ENCODE results near the gene NGRN. TPM values are rescaled to one million over a fixed set of nuclear protein-coding genes. Genes with fewer than 3 reads are reported as not detected.
"Not testable (repeated sequence)": the region's sequence is repeated elsewhere in the genome, so short reads cannot be mapped to it uniquely, and the experiment has no call there.

Gene NGRN
- total and polyA plus RNA-seq, 2 experiments from 2014 or later: 99.5 to 122 TPM

DNA sequence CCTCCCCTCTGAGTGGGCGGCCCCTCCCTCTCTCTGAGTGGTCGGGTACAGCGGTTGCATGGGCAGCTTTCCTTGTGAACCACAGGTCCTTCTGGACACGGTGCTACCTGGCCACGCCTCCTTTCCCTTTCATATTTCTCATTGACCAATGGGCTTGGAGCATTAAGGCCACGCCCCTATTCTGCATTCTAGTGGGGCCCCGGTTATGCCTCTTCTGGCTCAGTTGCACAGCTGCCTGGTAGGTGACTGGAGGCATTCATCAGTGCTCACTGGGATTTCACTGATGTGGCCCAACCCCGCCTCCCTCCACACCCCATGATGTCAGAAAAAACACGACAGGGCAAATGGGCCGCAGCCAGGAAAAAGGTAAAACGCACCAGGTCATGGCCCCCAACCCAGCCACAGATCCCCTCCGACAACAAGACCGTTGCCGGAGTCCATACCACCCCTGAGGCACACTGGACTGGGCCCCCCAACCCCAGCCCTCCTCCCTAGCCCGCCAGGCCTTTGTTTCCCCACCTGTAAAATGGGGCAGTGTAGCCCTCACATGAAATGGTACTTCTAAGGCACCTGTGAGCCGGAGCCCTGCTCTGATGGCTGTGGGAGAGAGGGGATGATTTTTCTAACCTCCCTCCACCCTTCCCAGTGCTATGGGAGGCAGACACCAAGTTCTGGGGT, 26.3 kb downstream of the NGRN start:
- H3K79me2 ChIP-seq (ENCODE audit: insufficient read depth): no peaks in the 10 kb centered on the region
- 75 to 83% methylated on average over 13 to 16 of the region's 16 CpGs for WGBS, 2 experiments (ENCODE audit: low coverage in 1 of 2, low lambda C conversion rate in 2 of 2, missing lambda C conversion rate in 2 of 2)
- no peak overlapping the region for H3K27ac ChIP-seq
- no peaks in the 10 kb centered on the region for H3F3A ChIP-seq (ENCODE audit: insufficient read depth)
- H2AFZ ChIP-seq: no peak overlapping the region
- no peaks in the 10 kb centered on the region for H4K20me1 ChIP-seq (ENCODE audit: insufficient read depth)
- in situ Hi-C loops (cut with MboI): no loop called here
- no peaks in the 10 kb centered on the region for H3K27me3 ChIP-seq (replicated peaks; ENCODE audit: insufficient read depth)
- no peaks in the 10 kb centered on the region for H3K9me3 ChIP-seq (ENCODE audit: low read depth)
- no peaks in the 10 kb centered on the region for H3K9me2 ChIP-seq (ENCODE audit: insufficient read depth)
- TF ChIP-seq EZH2 (IDR thresholded peaks at IDR 0.05; ENCODE audit: insufficient read depth, poor library complexity, severe bottlenecking) (no peak), EZH2phosphoT487 (IDR thresholded peaks at IDR 0.05; ENCODE audit: insufficient read depth, low read depth) (no peak)
- no peak overlapping the region for H3K4me3 ChIP-seq
- no peak overlapping the region for H3K9ac ChIP-seq
- H3K4me2 ChIP-seq (ENCODE audit: unreplicated experiment): no peak overlapping the region
- H3K36me3 ChIP-seq (ENCODE audit: low read depth): no peaks in the 10 kb centered on the region
- H3K4me1 ChIP-seq (ENCODE audit: insufficient read depth): peaks cover 6% of the 10 kb centered on the region; the same call in 1 of the 2 replicates
- DNase-seq: peak; percentile 36

DNA sequence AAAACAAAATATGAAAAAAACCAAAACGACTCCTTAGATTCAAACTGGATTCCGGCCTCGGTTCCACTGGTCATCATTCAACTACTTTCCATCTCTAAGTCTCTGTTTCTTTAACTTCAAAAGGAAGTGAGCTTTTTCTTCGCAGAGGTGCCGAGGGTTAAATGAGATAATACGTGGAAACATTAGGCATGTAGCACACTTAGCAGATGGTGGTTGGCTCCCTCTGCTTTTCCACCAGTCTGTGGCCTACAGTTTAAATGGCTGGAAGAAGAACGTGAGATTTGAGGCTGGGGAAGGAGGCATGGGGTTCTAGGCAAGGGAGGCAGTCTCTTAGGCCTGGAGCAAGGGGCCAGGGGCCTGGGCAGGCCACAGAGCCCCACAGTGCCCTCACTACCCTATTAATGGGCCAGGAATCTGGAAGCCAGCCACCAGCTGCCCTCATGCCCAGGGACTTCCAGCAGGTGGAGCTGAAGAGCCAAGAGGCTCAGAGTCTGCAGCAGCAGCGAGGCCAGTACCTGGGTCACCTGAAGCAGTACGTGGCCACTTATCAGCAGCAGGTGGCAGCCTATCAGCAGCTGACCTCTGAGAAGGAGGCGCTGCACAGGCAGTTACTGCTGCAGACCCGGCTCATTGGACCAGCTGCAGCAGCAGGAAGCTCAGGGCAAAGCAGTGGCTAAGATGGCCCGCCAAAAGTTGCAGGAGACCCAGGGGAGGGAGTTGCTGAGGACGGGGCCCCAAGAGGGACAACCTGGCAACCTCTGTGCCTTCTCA, 27.8 kb downstream of the NGRN start:
- peak; percentile 72 for DNase-seq
- H2AFZ ChIP-seq; H3K9ac ChIP-seq; H4K20me1 ChIP-seq (ENCODE audit: insufficient read depth); H3K9me3 ChIP-seq (ENCODE audit: low read depth); H3F3A ChIP-seq (ENCODE audit: insufficient read depth); H3K4me3 ChIP-seq; H3K4me2 ChIP-seq (ENCODE audit: unreplicated experiment); H3K27ac ChIP-seq; H3K36me3 ChIP-seq (ENCODE audit: low read depth); H3K9me2 ChIP-seq (ENCODE audit: insufficient read depth); H3K79me2 ChIP-seq (ENCODE audit: insufficient read depth); H3K27me3 ChIP-seq (replicated peaks; ENCODE audit: insufficient read depth); H3K4me1 ChIP-seq (ENCODE audit: insufficient read depth); in situ Hi-C loops (cut with MboI): not testable (repeated sequence)
- WGBS, 2 experiments (ENCODE audit: low coverage in 1 of 2, low lambda C conversion rate in 2 of 2, missing lambda C conversion rate in 2 of 2): 43 to 49% methylated on average over 13 of the region's 13 CpGs

DNA sequence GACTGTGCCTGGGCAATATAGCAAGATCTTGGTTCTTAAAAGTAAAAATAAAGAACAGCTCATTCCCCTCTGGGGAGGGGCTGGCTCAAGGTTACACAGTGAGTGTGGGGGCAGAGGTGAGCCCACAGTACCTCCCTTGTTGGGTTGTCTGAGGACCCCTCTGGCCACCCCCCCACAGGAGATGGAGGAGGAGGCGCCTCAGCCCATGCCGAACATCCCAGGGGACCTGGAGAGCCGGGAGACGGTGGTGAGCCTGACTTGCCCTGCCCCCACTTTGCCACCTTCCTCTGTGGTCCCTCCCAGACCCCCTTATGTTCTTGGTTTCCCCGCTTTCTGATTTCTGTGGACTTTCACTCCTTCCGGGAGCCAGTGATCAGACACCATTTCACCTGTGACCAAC, 28.7 kb downstream of the NGRN start:
- WGBS, 2 experiments (ENCODE audit: low coverage in 1 of 2, low lambda C conversion rate in 2 of 2, missing lambda C conversion rate in 2 of 2): 76 to 96% methylated on average over 5 to 6 of the region's 6 CpGs
- no peaks in the 10 kb centered on the region for H4K20me1 ChIP-seq (ENCODE audit: insufficient read depth)
- no peaks in the 10 kb centered on the region for H3K36me3 ChIP-seq (ENCODE audit: low read depth)
- no peaks in the 10 kb centered on the region for H3K79me2 ChIP-seq (ENCODE audit: insufficient read depth)
- no peaks in the 10 kb centered on the region for H3F3A ChIP-seq (ENCODE audit: insufficient read depth)
- no peaks in the 10 kb centered on the region for H3K27me3 ChIP-seq (replicated peaks; ENCODE audit: insufficient read depth)
- H3K4me2 ChIP-seq (ENCODE audit: unreplicated experiment): no peak overlapping the region
- TF ChIP-seq EZH2phosphoT487 (IDR thresholded peaks at IDR 0.05; ENCODE audit: insufficient read depth, low read depth) (no peak), EZH2 (IDR thresholded peaks at IDR 0.05; ENCODE audit: insufficient read depth, poor library complexity, severe bottlenecking) (no peak)
- no peak overlapping the region for H3K4me3 ChIP-seq
- H3K4me1 ChIP-seq (ENCODE audit: insufficient read depth): no peaks in the 10 kb centered on the region
- no peak overlapping the region for H3K9ac ChIP-seq
- in situ Hi-C loops (cut with MboI): no loop called here
- H3K27ac ChIP-seq: no peak overlapping the region
- no peak for DNase-seq
- H2AFZ ChIP-seq: no peak overlapping the region
- no peaks in the 10 kb centered on the region for H3K9me3 ChIP-seq (ENCODE audit: low read depth)
- H3K9me2 ChIP-seq (ENCODE audit: insufficient read depth): no peaks in the 10 kb centered on the region

DNA sequence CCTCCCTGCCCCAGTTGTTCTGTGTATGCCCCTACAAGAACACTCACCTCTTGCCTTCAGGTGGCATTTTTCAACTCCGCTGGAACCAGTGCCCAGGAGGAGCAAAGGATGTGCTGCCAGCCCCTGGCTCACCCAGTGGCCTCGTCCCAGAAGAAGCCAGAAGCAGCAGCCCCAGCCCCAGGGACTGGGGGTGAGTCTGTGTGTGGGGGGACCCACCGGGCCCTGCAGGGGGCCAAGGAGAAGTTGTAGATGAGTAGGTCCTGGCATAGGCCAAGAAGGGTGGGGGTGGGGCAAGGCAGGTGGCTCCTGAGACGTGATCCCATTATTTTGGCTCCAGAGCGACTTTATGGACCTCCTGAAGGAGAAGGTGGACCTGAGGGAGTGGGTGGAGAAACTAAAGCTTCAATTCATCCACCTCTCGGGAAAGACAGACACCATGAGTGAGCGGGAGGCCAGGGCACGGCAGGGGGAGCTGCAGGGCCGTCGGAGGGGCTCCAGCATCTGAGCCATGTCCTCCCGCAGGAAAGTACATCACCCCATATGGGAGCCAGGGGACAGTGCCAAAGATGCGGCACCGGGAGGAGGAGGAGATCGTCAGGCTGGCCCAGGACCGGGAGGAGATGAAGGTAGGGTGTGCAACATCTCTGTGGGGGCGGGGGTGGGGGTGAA, 29.3 kb downstream of the NGRN start:
- in situ Hi-C loops (cut with MboI): no loop called here
- no peak for TF ChIP-seq EZH2phosphoT487 (IDR thresholded peaks at IDR 0.05; ENCODE audit: insufficient read depth, low read depth)
- TF ChIP-seq EZH2 (IDR thresholded peaks at IDR 0.05; ENCODE audit: insufficient read depth, poor library complexity, severe bottlenecking): no peak

More for the DNA sequence above, 29.3 kb downstream of the NGRN start:
- no peak overlapping the region for H2AFZ ChIP-seq
- no peaks in the 10 kb centered on the region for H3K36me3 ChIP-seq (ENCODE audit: low read depth)
- no peaks in the 10 kb centered on the region for H3K9me3 ChIP-seq (ENCODE audit: low read depth)
- H3K4me1 ChIP-seq (ENCODE audit: insufficient read depth): no peaks in the 10 kb centered on the region
- H3K79me2 ChIP-seq (ENCODE audit: insufficient read depth): no peaks in the 10 kb centered on the region
- no peak overlapping the region for H3K4me3 ChIP-seq
- no peaks in the 10 kb centered on the region for H3F3A ChIP-seq (ENCODE audit: insufficient read depth)
- H3K9me2 ChIP-seq (ENCODE audit: insufficient read depth): no peaks in the 10 kb centered on the region
- DNase-seq: peak; percentile 6
- H3K9ac ChIP-seq: no peak overlapping the region
- H3K27ac ChIP-seq: no peak overlapping the region
- H3K27me3 ChIP-seq (replicated peaks; ENCODE audit: insufficient read depth): no peaks in the 10 kb centered on the region
- 56 to 59% methylated on average over 7 to 16 of the region's 16 CpGs for WGBS, 2 experiments (ENCODE audit: low coverage in 1 of 2, low lambda C conversion rate in 2 of 2, missing lambda C conversion rate in 2 of 2)
- no peak overlapping the region for H3K4me2 ChIP-seq (ENCODE audit: unreplicated experiment)
- no peaks in the 10 kb centered on the region for H4K20me1 ChIP-seq (ENCODE audit: insufficient read depth)
